CD4-positive, alpha-beta T cell treated with Interleukin-10 for 1 hour (primary cell): Measurements from ENCODE around the gene GNLY.
"Not testable (repeated sequence)": the region's sequence is repeated elsewhere in the genome, so short reads cannot be mapped to it uniquely, and the experiment has no call there.

Experiments
- DNase-seq: peaks from one replicate; pipeline ENCODE4 v3.0.0-alpha.2; 2020

The GNLY gene

GRCh38 chr2:85665264-85665937 is 28.8 kb upstream of the GNLY start:
- no peak for DNase-seq

GRCh38 chr2:85666016-85666415 is 28.1 kb upstream of the GNLY start:
- DNase-seq = no peak

GRCh38 chr2:85666435-85667316 is 27.5 kb upstream of the GNLY start:
- DNase-seq = no peak

- no peak for DNase-seq
These were observed 26.6 kb upstream of the GNLY start for GRCh38 chr2:85667561-85668008.

GRCh38 chr2:85668009-85668856 is 25.9 kb upstream of the GNLY start, which contains the start of gene SFTPB:
TSS of gene SFTPB (minus strand) at chr2:85668199. CDS start at chr2:85668183, 16 bp downstream.
- DNase-seq = no peak

GRCh38 chr2:85668857-85669142 is 25.4 kb upstream of the GNLY start:
- DNase-seq = no peak

- no peak for DNase-seq
These were observed 24.6 kb upstream of the GNLY start for GRCh38 chr2:85669549-85669948.

GRCh38 chr2:85670416-85670815 is 23.7 kb upstream of the GNLY start:
- not testable (repeated sequence) for DNase-seq

- DNase-seq = no peak
These were observed 21.7 kb upstream of the GNLY start for GRCh38 chr2:85672456-85672855.

- DNase-seq = no peak
These were observed 20.3 kb upstream of the GNLY start for GRCh38 chr2:85673716-85674375.

- DNase-seq = no peak
These were observed 19.7 kb upstream of the GNLY start for GRCh38 chr2:85674417-85674816.

GRCh38 chr2:85675427-85675826 is 18.7 kb upstream of the GNLY start:
- DNase-seq = no peak

GRCh38 chr2:85675866-85676548 is 18.2 kb upstream of the GNLY start:
- DNase-seq = no peak

GRCh38 chr2:85678377-85678776 is 15.8 kb upstream of the GNLY start:
- DNase-seq = no peak

- DNase-seq = peak; percentile 76
These were observed 15.1 kb upstream of the GNLY start for GRCh38 chr2:85678794-85679672.

- no peak for DNase-seq
These were observed 13.3 kb upstream of the GNLY start for GRCh38 chr2:85680707-85681371.

- DNase-seq = no peak
These were observed 12.8 kb upstream of the GNLY start for GRCh38 chr2:85681372-85681763.

GRCh38 chr2:85681776-85682175 is 12.4 kb upstream of the GNLY start:
- no peak for DNase-seq

- no peak for DNase-seq
These were observed 11.8 kb upstream of the GNLY start for GRCh38 chr2:85682378-85682777.

- DNase-seq = no peak
These were observed 9.8 kb upstream of the GNLY start for GRCh38 chr2:85684380-85684779.

GRCh38 chr2:85684806-85685205 is 9.4 kb upstream of the GNLY start:
- no peak for DNase-seq
